Mesendoderm (in vitro differentiated cells): Measurements from ENCODE around the gene GALNT1.

Source experiments
- DNase-seq: peaks from one replicate; pipeline ENCODE4 v3.0.0; 2013
- H2AK5ac ChIP-seq: 2 replicates; pipeline ENCODE4 v1.6.1; 2013; ENCODE audit warnings: low read length, inconsistent platforms
- H2BK120ac ChIP-seq: 2 replicates; pipeline ENCODE4 v1.6.1; 2013; ENCODE audit warnings: low read depth, mild to moderate bottlenecking, low read length, moderate library complexity, mixed read lengths
- H2BK15ac ChIP-seq: replicated peaks from 2 replicates; pipeline ENCODE4 v1.6.1; 2013; ENCODE audit warnings: low read depth, mild to moderate bottlenecking, moderate library complexity
- H2BK5ac ChIP-seq: 2 replicates; pipeline ENCODE4 v1.6.1; 2013; ENCODE audit warnings: low read length, inconsistent platforms
- H3K18ac ChIP-seq: 2 replicates; pipeline ENCODE4 v1.6.1; 2013; ENCODE audit warnings: mild to moderate bottlenecking, low read length, mixed read lengths
- H3K23ac ChIP-seq: one replicate; pipeline ENCODE4 v1.6.1; 2013; ENCODE audit warnings: low read length
- H3K27ac ChIP-seq: 2 replicates; pipeline ENCODE4 v1.5.1; 2013; ENCODE audit warnings: low read depth, mild to moderate bottlenecking, inconsistent platforms, low read length, moderate library complexity
- H3K27me3 ChIP-seq: 2 replicates; pipeline ENCODE4 v1.6.1; 2013; ENCODE audit warnings: low read length, control low read depth, mild to moderate bottlenecking, inconsistent platforms; ENCODE audit not compliant: insufficient read depth, poor library complexity
- H3K36me3 ChIP-seq: 2 replicates; pipeline ENCODE4 v1.6.1; 2013; ENCODE audit warnings: low read length, inconsistent platforms; ENCODE audit not compliant: control insufficient read depth, insufficient read depth
- H3K4ac ChIP-seq: one replicate; pipeline ENCODE4 v1.6.1; 2013; ENCODE audit warnings: low read depth, mild to moderate bottlenecking, low read length, moderate library complexity
- H3K4me1 ChIP-seq: 2 replicates; pipeline ENCODE4 v1.6.1; 2013; ENCODE audit warnings: low read depth, low read length, inconsistent platforms; ENCODE audit not compliant: control insufficient read depth
- H3K4me2 ChIP-seq: 2 replicates; pipeline ENCODE4 v1.6.1; 2013; ENCODE audit warnings: low read length
- H3K4me3 ChIP-seq: 2 replicates; pipeline ENCODE4 v1.5.1; 2013; ENCODE audit warnings: mild to moderate bottlenecking, low read length
- H3K56ac ChIP-seq: one replicate; pipeline ENCODE4 v1.6.1; 2013; ENCODE audit warnings: low read length
- H3K79me1 ChIP-seq: 2 replicates; pipeline ENCODE4 v1.6.1; 2013; ENCODE audit warnings: low read length, inconsistent platforms
- H3K79me2 ChIP-seq: 2 replicates; pipeline ENCODE4 v1.6.1; 2013; ENCODE audit warnings: mild to moderate bottlenecking, low read length; ENCODE audit not compliant: control insufficient read depth, insufficient read depth
- H3K9ac ChIP-seq: 2 replicates; pipeline ENCODE4 v1.6.1; 2013; ENCODE audit warnings: low read length, inconsistent platforms
- H4K5ac ChIP-seq: one replicate; pipeline ENCODE4 v1.6.1; 2013; ENCODE audit warnings: low read length
- H4K8ac ChIP-seq: one replicate; pipeline ENCODE4 v1.6.1; 2013; ENCODE audit warnings: low read depth, mild to moderate bottlenecking, control low read depth, low read length, moderate library complexity
- WGBS: extraction: QIAGEN DNeasy Blood & Tissue Kit; methylation state at CpG from one replicate; pipeline ENCODE4 v1.1.7; 2013; ENCODE audit warnings: low lambda C conversion rate, missing lambda C conversion rate; ENCODE audit not compliant: insufficient coverage; ENCODE audit errors: extremely low coverage; 5-methylcytosine and 5-hydroxymethylcytosine counted together

GALNT1 gene

GRCh38 chr18:35732162-35732561, 150.6 kb downstream of the GALNT1 start:
- Histone ChIP-seq H3K27ac (no peak overlapping the region), H3K56ac (no peak overlapping the region), H3K79me1 (no peaks in the 10 kb centered on the region), H3K18ac (no peak overlapping the region), H3K27me3 (no peaks in the 10 kb centered on the region), H3K9ac (no peak overlapping the region), H3K4me2 (no peak overlapping the region), H3K4ac (no peak overlapping the region), H2BK120ac (no peak overlapping the region), H3K23ac (no peak overlapping the region), H2AK5ac (no peak overlapping the region), H2BK15ac (no peak overlapping the region), H3K36me3 (no peaks in the 10 kb centered on the region), H3K79me2 (no peaks in the 10 kb centered on the region), H3K4me1 (no peaks in the 10 kb centered on the region), H4K5ac (no peak overlapping the region), H2BK5ac (no peak overlapping the region), H4K8ac (no peak overlapping the region), H3K4me3 (no peak overlapping the region)
- no CpG with 5 or more reads among the region's 1 CpG for WGBS
- DNase-seq, result no peak

- Histone ChIP-seq H3K27ac (no peak overlapping the region), H3K36me3 (no peaks in the 10 kb centered on the region), H3K4ac (no peak overlapping the region), H3K27me3 (no peaks in the 10 kb centered on the region), H3K23ac (no peak overlapping the region), H3K79me2 (no peaks in the 10 kb centered on the region), H3K4me3 (no peak overlapping the region), H4K5ac (no peak overlapping the region), H2BK15ac (no peak overlapping the region), H3K56ac (no peak overlapping the region), H3K4me2 (no peak overlapping the region), H4K8ac (no peak overlapping the region), H2BK120ac (no peak overlapping the region), H2BK5ac (no peak overlapping the region), H3K4me1 (no peaks in the 10 kb centered on the region), H3K79me1 (no peaks in the 10 kb centered on the region), H2AK5ac (no peak overlapping the region), H3K18ac (no peak overlapping the region), H3K9ac (no peak overlapping the region)
- WGBS, result no CpG with 5 or more reads among the region's 1 CpG
- DNase-seq, result no peak
Observed at GRCh38 chr18:35732636-35733035, 151.1 kb downstream of the GALNT1 start.

DNA sequence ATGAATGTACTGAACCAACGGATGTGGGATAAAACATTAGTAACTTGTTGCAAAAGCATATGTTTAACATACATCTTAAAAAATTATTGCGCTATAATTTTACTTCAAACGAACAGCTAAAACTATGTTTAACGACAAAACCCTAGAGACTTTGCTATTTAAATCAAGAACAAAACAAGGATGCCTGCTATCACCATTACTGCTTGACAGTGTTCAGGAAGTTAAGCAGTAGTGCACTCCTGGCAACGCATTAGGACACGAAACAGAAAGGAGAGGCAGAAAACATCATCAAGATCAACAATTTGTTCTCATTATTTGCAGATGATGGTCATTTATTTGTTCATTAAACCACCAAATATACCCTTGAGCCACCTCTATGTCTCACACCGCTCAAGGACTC, 151.9 kb downstream of the GALNT1 start:
- no peak overlapping the region for H2BK120ac ChIP-seq
- H3K56ac ChIP-seq, result no peak overlapping the region
- H3K18ac ChIP-seq, result no peak overlapping the region
- H3K79me1 ChIP-seq, result no peaks in the 10 kb centered on the region
- H2BK5ac ChIP-seq, result no peak overlapping the region
- H3K4me2 ChIP-seq, result no peak overlapping the region
- H2BK15ac ChIP-seq, result no peak overlapping the region
- H4K5ac ChIP-seq, result no peak overlapping the region
- H3K9ac ChIP-seq, result no peak overlapping the region
- no peaks in the 10 kb centered on the region for H3K27me3 ChIP-seq
- WGBS, result no CpG with 5 or more reads among the region's 7 CpGs
- no peak overlapping the region for H3K23ac ChIP-seq
- no peak overlapping the region for H4K8ac ChIP-seq
- no peaks in the 10 kb centered on the region for H3K36me3 ChIP-seq
- H3K79me2 ChIP-seq, result no peaks in the 10 kb centered on the region
- no peak overlapping the region for H2AK5ac ChIP-seq
- no peaks in the 10 kb centered on the region for H3K4me1 ChIP-seq
- H3K27ac ChIP-seq, result no peak overlapping the region
- DNase-seq, result no peak
- H3K4ac ChIP-seq, result no peak overlapping the region
- no peak overlapping the region for H3K4me3 ChIP-seq

GRCh38 chr18:35736696-35737095, 155.2 kb downstream of the GALNT1 start:
- Histone ChIP-seq H2BK5ac (no peak overlapping the region), H3K4me3 (no peak overlapping the region), H2AK5ac (no peak overlapping the region), H3K23ac (no peak overlapping the region), H3K79me2 (no peaks in the 10 kb centered on the region), H3K18ac (no peak overlapping the region), H3K27me3 (no peaks in the 10 kb centered on the region), H4K5ac (no peak overlapping the region), H3K4me1 (no peaks in the 10 kb centered on the region), H3K27ac (no peak overlapping the region), H3K56ac (no peak overlapping the region), H4K8ac (no peak overlapping the region), H3K36me3 (no peaks in the 10 kb centered on the region), H2BK120ac (no peak overlapping the region), H3K4ac (no peak overlapping the region), H3K79me1 (no peaks in the 10 kb centered on the region), H2BK15ac (no peak overlapping the region), H3K9ac (no peak overlapping the region), H3K4me2 (no peak overlapping the region)
- WGBS, result no CpG with 5 or more reads among the region's 3 CpGs
- DNase-seq, result no peak

DNA sequence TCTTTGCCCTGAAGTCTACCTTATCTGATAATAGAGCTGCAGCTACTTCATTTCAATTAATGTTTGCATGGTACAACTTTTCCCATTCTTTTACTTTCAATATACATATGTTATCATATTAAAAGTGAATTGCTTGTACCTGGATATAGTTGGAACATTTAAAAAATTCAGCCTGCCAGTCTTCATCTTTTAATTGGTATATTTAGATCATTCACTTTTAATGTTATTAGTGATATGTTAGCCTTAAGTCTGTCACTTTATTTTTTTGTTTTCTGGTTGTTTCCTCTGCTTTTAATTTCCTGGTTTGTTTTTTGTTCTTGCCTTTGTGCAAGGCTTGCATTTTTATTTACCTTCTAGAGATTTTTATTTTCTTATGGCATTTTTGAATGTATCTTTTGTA, 158.2 kb downstream of the GALNT1 start:
- Histone ChIP-seq H4K5ac (no peak overlapping the region), H3K18ac (no peak overlapping the region), H3K23ac (no peak overlapping the region), H3K36me3 (no peaks in the 10 kb centered on the region), H3K4me1 (no peaks in the 10 kb centered on the region), H4K8ac (no peak overlapping the region), H2BK120ac (no peak overlapping the region), H2BK15ac (no peak overlapping the region), H3K4me2 (no peak overlapping the region), H3K4me3 (no peak overlapping the region), H3K56ac (no peak overlapping the region), H3K27me3 (no peaks in the 10 kb centered on the region), H2AK5ac (no peak overlapping the region), H3K9ac (no peak overlapping the region), H3K79me1 (no peaks in the 10 kb centered on the region), H3K27ac (no peak overlapping the region), H3K79me2 (no peaks in the 10 kb centered on the region), H3K4ac (no peak overlapping the region), H2BK5ac (no peak overlapping the region)
- no peak for DNase-seq

DNA sequence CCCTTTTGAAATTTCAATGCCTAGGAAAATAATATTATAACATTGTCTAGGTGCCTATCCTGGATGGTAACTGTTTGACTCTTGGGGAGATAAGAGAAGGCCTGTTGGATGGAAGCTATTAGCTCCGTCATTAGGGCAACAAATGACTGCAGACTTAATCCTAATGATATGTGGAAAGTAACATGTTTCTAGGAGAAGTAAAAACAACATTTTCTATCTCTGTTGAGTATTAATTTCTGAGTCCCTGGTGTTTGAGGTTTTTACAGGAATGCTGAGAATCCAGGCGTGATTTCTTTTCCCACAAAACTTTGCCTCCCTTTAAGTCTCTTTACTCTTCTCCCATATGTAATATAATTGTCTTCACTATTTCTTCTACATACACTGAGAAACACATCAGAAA, 159.1 kb downstream of the GALNT1 start:
- H3K27me3 ChIP-seq, result no peaks in the 10 kb centered on the region
- no peak overlapping the region for H3K4me2 ChIP-seq
- H3K36me3 ChIP-seq, result no peaks in the 10 kb centered on the region
- H3K4me1 ChIP-seq, result no peaks in the 10 kb centered on the region
- DNase-seq, result no peak
- H3K18ac ChIP-seq, result no peak overlapping the region
- no peak overlapping the region for H3K56ac ChIP-seq
- H2BK5ac ChIP-seq, result no peak overlapping the region
- H3K4ac ChIP-seq, result no peak overlapping the region
- WGBS, result no CpG with 5 or more reads among the region's 2 CpGs
- H3K79me2 ChIP-seq, result no peaks in the 10 kb centered on the region
- no peak overlapping the region for H4K5ac ChIP-seq
- no peak overlapping the region for H3K27ac ChIP-seq
- no peak overlapping the region for H4K8ac ChIP-seq
- no peak overlapping the region for H2BK120ac ChIP-seq
- H3K79me1 ChIP-seq, result no peaks in the 10 kb centered on the region
- no peak overlapping the region for H3K9ac ChIP-seq
- H3K23ac ChIP-seq, result no peak overlapping the region
- no peak overlapping the region for H3K4me3 ChIP-seq
- H2BK15ac ChIP-seq, result no peak overlapping the region
- no peak overlapping the region for H2AK5ac ChIP-seq
